Muscle of leg (tissue), 16 donors: Measurements from ENCODE around the gene IRF6. TPM values are rescaled to one million over a fixed set of nuclear protein-coding genes. Genes with fewer than 3 reads are reported as not detected.

Source experiments
- DNase-seq: peaks from one replicate; pipeline ENCODE4 v3.0.0; 2013
- H3K27ac ChIP-seq: one replicate; pipeline ENCODE4 v1.5.1; 2013; ENCODE audit warnings: mild to moderate bottlenecking, low read length, control low read depth
- H3K27me3 ChIP-seq: one replicate; pipeline ENCODE4 v1.6.1; 2013; ENCODE audit warnings: low read length; ENCODE audit not compliant: control insufficient read depth, insufficient read depth
- H3K36me3 ChIP-seq: one replicate; pipeline ENCODE4 v1.6.1; 2013; ENCODE audit warnings: low read length; ENCODE audit not compliant: control insufficient read depth, insufficient read depth
- H3K4me1 ChIP-seq: one replicate; pipeline ENCODE4 v1.6.1; 2013; ENCODE audit warnings: low read length; ENCODE audit not compliant: control insufficient read depth, insufficient read depth
- H3K4me3 ChIP-seq: one replicate; pipeline ENCODE4 v1.5.1; 2013; ENCODE audit warnings: low read length, control low read depth
- H3K9me3 ChIP-seq: replicated peaks from 2 replicates; pipeline ENCODE4 v1.6.1; 2013; ENCODE audit warnings: low read depth, low read length; ENCODE audit not compliant: control insufficient read depth
- WGBS: methylation state at CpG from one replicate; pipeline ENCODE4 v1.1.5; 2013; ENCODE audit warnings: missing lambda C conversion rate; ENCODE audit not compliant: insufficient coverage; 5-methylcytosine and 5-hydroxymethylcytosine counted together
- long read RNA-seq, 11 donors: transcript quantifications; one replicate each; lab custom pipeline, GENCODE V29; 2026
- polyA plus RNA-seq, 8 donors: library from polyadenylated mRNA; unstranded; fragments of 120-200 nt; gene quantifications; one replicate each; pipeline versions ENCODE4 v1.2.1 to v1.2.3, GENCODE V29; 2013; ENCODE audit warnings: inconsistent platforms in 1 of 8, low replicate concordance in 1 of 8; ENCODE audit not compliant: insufficient read length in 8 of 8, insufficient read depth in 1 of 8
- total RNA-seq: library from RNA; stranded (reverse); fragments of 120-200 nt; gene quantifications from one replicate; pipeline ENCODE4 v1.2.4, GENCODE V29; 2013

The IRF6 gene
- total RNA-seq (0.49 TPM), polyA plus RNA-seq (1 to 10 TPM in 3 of 8 donors, under 1 TPM in 5; 0.20 to 6.1 (median 0.70) TPM)
- long read RNA-seq, donor 1 = 0 reads
- long read RNA-seq, donor 2 = 0 reads
- long read RNA-seq, donor 3 = 0 reads
- long read RNA-seq, donor 4 = 0 reads
- long read RNA-seq, donor 5, full-length matches to known transcripts = 1 of 1 reads
- long read RNA-seq, donor 5, partial matches to known transcripts = 0 of 1 reads
- long read RNA-seq, donor 5, other reads (novel, unspliced or antisense) = 0 of 1 reads
- long read RNA-seq, donor 6 = 0 reads
- long read RNA-seq, donor 7, full-length matches to known transcripts = 1 of 1 reads
- long read RNA-seq, donor 7, partial matches to known transcripts = 0 of 1 reads
- long read RNA-seq, donor 7, other reads (novel, unspliced or antisense) = 0 of 1 reads
- long read RNA-seq, donor 8 = 0 reads
- long read RNA-seq, donor 9 = 0 reads
- long read RNA-seq, donor 10 = 0 reads
- long read RNA-seq, donor 11 = 0 reads

DNA sequence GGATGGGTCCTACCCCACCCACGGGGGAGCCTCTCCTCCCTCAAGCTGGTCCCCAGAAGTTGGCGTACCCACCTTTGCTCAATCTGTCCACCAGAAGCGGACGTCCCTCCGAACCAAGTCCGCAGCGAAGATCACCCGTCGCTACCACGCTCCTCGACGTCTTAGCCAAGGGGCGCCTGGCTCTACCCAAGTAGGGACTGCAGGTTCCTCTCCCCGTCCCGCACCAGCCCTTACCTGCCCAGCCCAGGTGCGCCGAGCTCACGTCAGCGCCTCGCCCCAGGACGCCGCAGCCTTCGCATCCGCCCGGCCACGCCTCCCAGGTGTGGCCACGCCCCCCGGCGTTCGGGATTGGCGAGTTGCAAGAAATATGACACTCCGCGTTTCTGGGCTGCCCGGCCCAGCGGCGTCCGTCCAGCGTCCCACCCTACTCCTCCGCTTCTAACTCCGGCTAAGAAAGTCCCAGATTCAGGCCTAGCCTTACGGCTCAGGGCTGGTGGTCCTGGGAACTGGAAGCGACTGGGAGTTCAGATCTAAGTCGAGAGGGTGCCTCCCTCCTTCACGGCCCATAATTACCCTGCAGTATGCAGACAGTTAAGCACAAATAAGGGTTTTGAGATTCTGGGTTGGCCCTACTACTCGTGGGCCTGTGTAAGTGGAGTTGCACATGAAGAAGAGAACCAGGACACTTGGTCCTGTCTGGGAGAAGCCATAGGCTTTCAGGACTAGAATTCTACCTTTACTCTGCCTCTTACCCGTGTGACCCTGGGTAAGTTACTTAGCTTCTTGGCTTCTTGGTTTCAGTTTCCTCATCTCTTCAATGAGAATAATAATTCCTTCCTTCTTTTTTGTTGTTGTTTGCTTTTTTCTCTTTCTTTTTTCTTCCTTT, at the start of gene IRF6:
Gene IRF6, minus strand, starts transcription at position 268 of the 886 bp plus-strand sequence. CDS start 4,729 bp downstream, outside the sequence.
- Histone ChIP-seq H3K27me3 (peaks cover 21% of the 10 kb centered on the region), H3K36me3 (no peaks in the 10 kb centered on the region), H3K27ac (no peak within 1 kb of the TSS), H3K9me3 (no peaks in the 10 kb centered on the region), H3K4me3 (peak within 1 kb of the TSS; percentile 17), H3K4me1 (peaks cover 15% of the 10 kb centered on the region)
- DNase-seq = peak; percentile 63
- 4% methylated on average over 32 of the region's 46 CpGs for WGBS

DNA sequence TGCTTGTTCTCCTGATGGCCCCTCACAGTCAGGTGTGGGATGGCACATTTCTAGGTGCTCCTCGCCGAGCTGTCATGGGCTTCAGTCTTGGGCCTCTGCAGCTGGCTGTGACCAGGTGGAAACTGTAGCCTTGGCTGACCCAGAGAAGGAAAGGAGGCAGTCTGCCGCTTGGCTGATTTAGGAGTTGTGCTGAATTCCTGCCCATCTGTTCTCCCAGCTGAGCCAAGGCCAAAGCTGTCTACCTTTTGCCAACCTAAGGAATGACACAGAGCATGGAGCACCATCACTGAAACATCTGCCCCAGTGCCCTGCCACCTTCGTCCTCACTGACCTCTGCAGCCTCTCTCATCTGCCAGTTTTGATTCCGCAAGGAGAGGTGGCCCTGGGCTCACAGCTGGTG, 49.7 kb upstream of the IRF6 start:
- Histone ChIP-seq H3K4me3 (no peak overlapping the region), H3K4me1 (no peaks in the 10 kb centered on the region), H3K27ac (no peak overlapping the region), H3K27me3 (no peaks in the 10 kb centered on the region), H3K9me3 (no peaks in the 10 kb centered on the region), H3K36me3 (peaks cover 27% of the 10 kb centered on the region)
- WGBS = 73% methylated on average over 4 of the region's 5 CpGs
- DNase-seq = no peak

DNA sequence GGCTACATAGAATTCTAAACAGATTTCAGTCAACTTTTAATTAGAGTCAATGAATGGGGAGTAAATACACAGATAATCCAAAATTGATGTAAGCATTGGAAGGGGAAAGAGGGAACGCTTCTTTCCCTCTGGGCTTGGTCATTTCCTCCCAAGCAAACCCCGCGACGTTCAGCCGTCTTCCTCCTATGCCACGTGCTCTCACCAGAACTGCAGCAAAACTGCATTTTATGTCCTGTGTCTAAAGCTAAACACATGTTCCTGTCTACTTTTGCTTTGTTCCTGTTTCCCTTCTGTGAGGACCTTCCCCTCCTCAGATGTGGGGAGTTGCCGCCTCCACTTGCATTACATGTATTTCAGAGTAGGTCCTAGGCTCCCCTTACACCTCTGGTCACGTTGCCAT, 49.1 kb upstream of the IRF6 start:
- Histone ChIP-seq H3K27me3 (no peaks in the 10 kb centered on the region), H3K9me3 (no peaks in the 10 kb centered on the region), H3K4me1 (no peaks in the 10 kb centered on the region), H3K4me3 (no peak overlapping the region), H3K27ac (no peak overlapping the region), H3K36me3 (peaks cover 33% of the 10 kb centered on the region)
- peak; percentile 10 for DNase-seq
- WGBS = 43% methylated on average over 5 of the region's 8 CpGs

DNA sequence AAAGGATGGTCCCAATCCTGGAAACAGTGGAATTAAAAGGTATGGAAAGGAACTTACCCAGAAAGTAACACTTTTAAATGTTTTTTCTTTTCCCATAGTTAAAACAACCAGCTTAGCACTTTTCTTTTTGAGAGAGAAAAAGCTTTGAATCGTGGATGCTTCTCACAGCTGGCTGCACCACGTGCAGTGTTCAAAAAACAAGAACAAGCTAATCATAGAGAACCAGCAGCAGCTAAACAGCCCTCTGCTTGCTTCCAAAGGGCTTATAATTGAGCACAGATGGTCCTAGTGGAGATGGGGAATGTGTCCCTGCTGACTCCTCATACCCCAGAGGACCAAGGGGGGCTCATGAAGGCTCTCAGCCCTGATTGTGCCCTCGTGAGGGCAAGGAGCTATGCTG, 48.3 kb upstream of the IRF6 start:
- DNase-seq = no peak
- Histone ChIP-seq H3K27me3 (no peaks in the 10 kb centered on the region), H3K36me3 (peaks cover 37% of the 10 kb centered on the region), H3K4me3 (no peak overlapping the region), H3K27ac (no peak overlapping the region), H3K4me1 (no peaks in the 10 kb centered on the region), H3K9me3 (no peaks in the 10 kb centered on the region)
- WGBS = 44% methylated on average over 1 of the region's 3 CpGs

DNA sequence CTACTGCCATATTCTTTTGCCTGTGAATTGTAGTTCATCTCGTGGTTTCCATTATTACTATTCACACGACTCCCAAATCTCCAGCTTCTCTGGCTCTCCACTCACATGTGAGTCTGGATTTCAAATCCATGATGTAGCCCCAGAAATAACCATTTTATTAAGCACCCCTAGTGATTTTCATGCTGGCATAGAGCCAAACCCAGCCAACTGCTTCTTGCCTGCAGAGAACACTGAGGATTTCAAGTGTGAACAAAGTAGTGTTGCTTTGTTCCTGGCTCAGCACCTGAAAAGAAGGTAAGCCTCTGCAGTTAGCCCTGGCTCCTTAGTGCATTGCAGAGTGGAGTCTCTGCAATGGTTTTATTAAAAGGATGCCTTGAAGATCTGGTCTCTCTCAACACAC, 47.7 kb upstream of the IRF6 start:
- Histone ChIP-seq H3K4me1 (no peaks in the 10 kb centered on the region), H3K27me3 (no peaks in the 10 kb centered on the region), H3K27ac (no peak overlapping the region), H3K9me3 (no peaks in the 10 kb centered on the region), H3K36me3 (peaks cover 42% of the 10 kb centered on the region), H3K4me3 (no peak overlapping the region)
- DNase-seq = no peak
- 30% methylated on average over 2 of the region's 2 CpGs for WGBS

DNA sequence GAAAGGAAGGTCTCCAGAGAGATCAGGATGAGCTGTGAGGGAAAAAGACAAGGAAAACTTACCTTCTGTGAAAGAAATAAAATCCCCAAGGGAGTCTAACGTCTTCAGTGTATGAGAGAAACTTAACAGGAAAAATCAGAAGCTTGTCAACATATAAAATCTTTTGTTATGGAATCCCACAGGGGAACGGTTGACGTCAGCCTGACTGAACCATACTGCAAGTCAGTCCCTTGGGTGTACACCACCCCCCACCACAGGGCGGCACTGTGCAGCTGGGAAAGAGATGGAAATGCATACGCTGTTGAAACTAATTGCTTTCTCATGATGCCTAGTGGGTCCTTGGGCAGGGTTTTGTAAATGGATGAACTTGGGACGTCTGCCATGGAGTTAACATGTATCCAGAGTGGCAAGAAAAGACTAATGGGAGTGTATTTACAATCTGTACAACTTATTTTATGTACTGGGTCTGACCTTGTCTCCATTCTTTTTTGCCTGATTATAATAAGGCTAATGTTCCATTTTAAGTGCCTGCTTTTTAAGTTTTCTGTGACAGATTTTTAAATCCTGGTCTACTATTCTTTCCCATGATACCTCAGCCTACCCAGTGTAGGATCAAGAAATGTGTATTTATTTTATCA, 44.5 kb upstream of the IRF6 start:
- H3K4me3 ChIP-seq = no peak overlapping the region
- no peak overlapping the region for H3K27ac ChIP-seq
- H3K36me3 ChIP-seq = peaks cover 65% of the 10 kb centered on the region
- DNase-seq = peak; percentile 8
- H3K27me3 ChIP-seq = no peaks in the 10 kb centered on the region
- 20% methylated on average over 1 of the region's 6 CpGs for WGBS
- H3K9me3 ChIP-seq = no peaks in the 10 kb centered on the region
- no peaks in the 10 kb centered on the region for H3K4me1 ChIP-seq

DNA sequence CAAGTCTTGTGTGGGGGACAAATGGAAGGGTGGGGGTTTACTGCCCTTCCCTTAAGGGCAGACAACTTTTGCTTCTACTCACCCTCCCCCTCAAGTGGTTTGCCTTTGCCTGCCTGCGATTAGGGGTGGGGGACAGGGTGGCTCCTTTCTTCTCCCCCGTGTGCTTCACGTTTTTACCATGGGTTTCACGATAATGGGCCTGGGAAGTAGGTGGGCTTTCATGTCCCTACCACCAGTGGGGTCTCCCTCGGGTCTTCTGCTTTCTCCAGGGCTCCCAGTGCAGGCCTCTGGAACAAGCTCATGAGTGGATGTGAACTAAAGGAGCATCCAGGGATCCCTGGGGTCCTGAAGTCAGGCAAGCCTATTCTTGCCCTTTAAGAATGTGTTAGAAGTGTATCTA, 43.4 kb upstream of the IRF6 start:
- WGBS = no CpG with 5 or more reads among the region's 5 CpGs
- no peaks in the 10 kb centered on the region for H3K27me3 ChIP-seq
- DNase-seq = no peak
- peaks cover 69% of the 10 kb centered on the region for H3K36me3 ChIP-seq
- H3K9me3 ChIP-seq = no peaks in the 10 kb centered on the region
- H3K4me1 ChIP-seq = no peaks in the 10 kb centered on the region
- H3K27ac ChIP-seq = no peak overlapping the region
- H3K4me3 ChIP-seq = no peak overlapping the region

DNA sequence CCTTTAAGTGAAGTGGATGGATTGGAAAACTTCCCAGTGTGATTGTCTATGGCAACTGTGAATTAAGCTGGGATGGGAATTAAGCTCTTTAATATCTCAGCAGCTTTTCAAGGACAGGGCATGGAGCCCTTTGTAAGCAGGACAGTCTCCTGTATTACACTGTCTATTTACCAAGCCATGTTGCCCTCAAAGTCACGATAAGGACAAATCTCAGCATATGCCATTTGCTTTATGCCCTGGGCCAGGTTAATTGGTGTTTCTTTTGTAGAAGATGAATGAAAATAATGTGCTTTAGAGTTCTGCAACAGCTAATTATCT, 39.4 kb upstream of the IRF6 start:
- no peaks in the 10 kb centered on the region for H3K4me1 ChIP-seq
- peaks cover 72% of the 10 kb centered on the region for H3K36me3 ChIP-seq
- H3K4me3 ChIP-seq = no peak overlapping the region
- no peak for DNase-seq
- no peaks in the 10 kb centered on the region for H3K9me3 ChIP-seq
- WGBS = no CpG with 5 or more reads among the region's 1 CpG
- H3K27ac ChIP-seq = no peak overlapping the region
- no peaks in the 10 kb centered on the region for H3K27me3 ChIP-seq

DNA sequence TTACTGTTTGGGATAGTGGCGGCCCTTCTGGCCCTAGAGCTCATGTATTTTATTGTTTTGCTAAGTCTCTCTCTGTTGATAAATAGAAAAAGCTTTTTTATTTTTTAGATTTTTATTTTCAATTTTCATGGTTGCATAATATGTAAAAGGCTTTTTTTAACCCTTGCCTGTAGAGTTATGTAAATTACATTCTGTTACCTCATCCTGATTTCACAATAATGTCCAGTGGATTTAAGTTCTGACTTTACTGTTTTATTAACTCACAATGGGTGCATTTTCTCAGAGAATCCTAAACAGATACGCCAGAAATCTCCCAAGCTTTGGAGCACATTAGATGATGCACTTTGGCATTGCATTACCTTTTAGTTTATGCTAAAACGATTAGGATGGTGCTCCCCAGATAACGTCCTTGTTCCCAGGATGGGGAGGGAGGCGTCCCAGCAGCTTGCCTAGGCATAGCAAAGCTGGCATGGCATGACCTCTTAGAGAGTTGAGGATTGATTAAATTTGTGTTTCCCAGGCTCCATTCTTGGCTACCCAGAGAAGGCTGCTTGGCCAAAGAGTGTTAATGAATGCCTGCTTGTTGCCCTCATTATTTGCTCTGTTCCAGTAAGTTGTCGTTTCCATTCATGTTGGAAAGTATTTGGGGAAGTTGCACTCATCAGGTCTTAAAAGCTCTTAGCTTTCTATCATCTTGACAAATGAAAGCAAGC, 38.9 kb upstream of the IRF6 start:
- no peak overlapping the region for H3K27ac ChIP-seq
- peaks cover 72% of the 10 kb centered on the region for H3K36me3 ChIP-seq
- no peak overlapping the region for H3K4me3 ChIP-seq
- H3K9me3 ChIP-seq = no peaks in the 10 kb centered on the region
- H3K27me3 ChIP-seq = no peaks in the 10 kb centered on the region
- no peaks in the 10 kb centered on the region for H3K4me1 ChIP-seq
- WGBS = 97% methylated on average over 3 of the region's 6 CpGs
- no peak for DNase-seq
